Loucy (cell line): ENCODE results near the gene CALCR.

ENCODE experiments used
- H2AFZ ChIP-seq: fragments of 200-600 bp; sonication (generic); 2 replicates; pipeline ENCODE4 v1.6.0; 2016; ENCODE audit warnings: antibody characterized with exemption, mild to moderate bottlenecking, low read length, moderate library complexity
- H3F3A ChIP-seq: fragments of 200-600 bp; 2 replicates; pipeline ENCODE4 v1.6.0; 2016; ENCODE audit warnings: antibody characterized with exemption, low read depth, mild to moderate bottlenecking
- H3K27me3 ChIP-seq: fragments of 200-600 bp; sonication (generic); 2 replicates; pipeline ENCODE4 v1.6.1; 2014; ENCODE audit warnings: low read length, mild to moderate bottlenecking; ENCODE audit not compliant: insufficient read depth, poor library complexity, severe bottlenecking
- H3K36me3 ChIP-seq: fragments of 200-600 bp; sonication (generic); 2 replicates; pipeline ENCODE4 v1.6.1; 2016; ENCODE audit warnings: low read length; ENCODE audit not compliant: insufficient read depth
- H3K4me1 ChIP-seq: fragments of 200-600 bp; sonication (generic); 2 replicates; pipeline ENCODE4 v1.5.1; 2014; ENCODE audit warnings: low read length, mild to moderate bottlenecking; ENCODE audit not compliant: insufficient read depth, poor library complexity, severe bottlenecking
- H3K4me2 ChIP-seq: fragments of 200-600 bp; sonication (generic); 2 replicates; pipeline ENCODE4 v1.6.0; 2014; ENCODE audit warnings: antibody characterized with exemption, low read length, low read depth, mild to moderate bottlenecking; ENCODE audit not compliant: poor library complexity, severe bottlenecking
- H3K4me3 ChIP-seq: fragments of 200-600 bp; sonication (generic); 2 replicates; pipeline ENCODE4 v1.5.1; 2014; ENCODE audit warnings: low read length, mild to moderate bottlenecking, mixed read lengths; ENCODE audit not compliant: poor library complexity, severe bottlenecking
- H3K79me2 ChIP-seq: fragments of 200-600 bp; sonication (generic); 2 replicates; pipeline ENCODE4 v1.6.1; 2014; ENCODE audit warnings: low read length; ENCODE audit not compliant: insufficient read depth
- H3K9ac ChIP-seq: fragments of 200-600 bp; sonication (generic); 2 replicates; pipeline ENCODE4 v1.6.0; 2014; ENCODE audit warnings: mild to moderate bottlenecking, low read depth, low read length, moderate library complexity; ENCODE audit not compliant: poor library complexity, severe bottlenecking
- H3K9me2 ChIP-seq: fragments of 200-600 bp; sonication (generic); replicated peaks from 2 replicates; pipeline ENCODE4 v1.6.1; 2016; ENCODE audit warnings: low read depth, low read length, mixed read lengths
- H3K9me3 ChIP-seq: fragments of 200-600 bp; sonication (generic); 2 replicates; pipeline ENCODE4 v1.6.1; 2014; ENCODE audit warnings: mild to moderate bottlenecking, antibody characterized with exemption, low read length, low read depth; ENCODE audit not compliant: insufficient read depth
- H4K20me1 ChIP-seq: fragments of 200-600 bp; sonication (generic); 2 replicates; pipeline ENCODE4 v1.6.0; 2014; ENCODE audit warnings: antibody characterized with exemption, low read length, mild to moderate bottlenecking; ENCODE audit not compliant: insufficient read depth, poor library complexity, severe bottlenecking
- EZH2phosphoT487 ChIP-seq: fragments of 200-600 bp; IDR thresholded peaks from 2 replicates; pipeline ENCODE4 v1.6.1; 2018; ENCODE audit warnings: antibody characterized with exemption, mild to moderate bottlenecking, moderate library complexity, borderline replicate concordance
- TF ChIP-seq, protein P1 (sequence below): fragments of 200-600 bp; sonication (generic); conservative IDR thresholded peaks from 2 replicates; pipeline ENCODE4 v1.5.1; 2014; ENCODE audit warnings: mild to moderate bottlenecking, antibody characterized with exemption, low read length

CALCR gene

GRCh38 chr7:93453262-93453661, 121.3 kb downstream of the CALCR start:
- Histone ChIP-seq H3K27me3 (peaks cover 28% of the 10 kb centered on the region), H3K4me3 (no peak overlapping the region), H3K4me1 (no peaks in the 10 kb centered on the region), H3K9me2 (no peaks in the 10 kb centered on the region), H3K36me3 (no peaks in the 10 kb centered on the region), H4K20me1 (no peaks in the 10 kb centered on the region), H3F3A (no peaks in the 10 kb centered on the region), H2AFZ (no peak overlapping the region), H3K9ac (no peak overlapping the region), H3K4me2 (no peak overlapping the region), H3K79me2 (no peaks in the 10 kb centered on the region), H3K9me3 (no peaks in the 10 kb centered on the region)
- TF ChIP-seq, protein P1, sequence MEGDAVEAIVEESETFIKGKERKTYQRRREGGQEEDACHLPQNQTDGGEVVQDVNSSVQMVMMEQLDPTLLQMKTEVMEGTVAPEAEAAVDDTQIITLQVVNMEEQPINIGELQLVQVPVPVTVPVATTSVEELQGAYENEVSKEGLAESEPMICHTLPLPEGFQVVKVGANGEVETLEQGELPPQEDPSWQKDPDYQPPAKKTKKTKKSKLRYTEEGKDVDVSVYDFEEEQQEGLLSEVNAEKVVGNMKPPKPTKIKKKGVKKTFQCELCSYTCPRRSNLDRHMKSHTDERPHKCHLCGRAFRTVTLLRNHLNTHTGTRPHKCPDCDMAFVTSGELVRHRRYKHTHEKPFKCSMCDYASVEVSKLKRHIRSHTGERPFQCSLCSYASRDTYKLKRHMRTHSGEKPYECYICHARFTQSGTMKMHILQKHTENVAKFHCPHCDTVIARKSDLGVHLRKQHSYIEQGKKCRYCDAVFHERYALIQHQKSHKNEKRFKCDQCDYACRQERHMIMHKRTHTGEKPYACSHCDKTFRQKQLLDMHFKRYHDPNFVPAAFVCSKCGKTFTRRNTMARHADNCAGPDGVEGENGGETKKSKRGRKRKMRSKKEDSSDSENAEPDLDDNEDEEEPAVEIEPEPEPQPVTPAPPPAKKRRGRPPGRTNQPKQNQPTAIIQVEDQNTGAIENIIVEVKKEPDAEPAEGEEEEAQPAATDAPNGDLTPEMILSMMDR, result no peak
- no peak for TF ChIP-seq EZH2phosphoT487

GRCh38 chr7:93448176-93448575, 126.3 kb downstream of the CALCR start:
- H3K4me2 ChIP-seq, result no peak overlapping the region
- H3K4me3 ChIP-seq, result no peak overlapping the region
- no peak overlapping the region for H3K9ac ChIP-seq
- H3K9me2 ChIP-seq, result no peaks in the 10 kb centered on the region
- no peaks in the 10 kb centered on the region for H3F3A ChIP-seq
- H3K4me1 ChIP-seq, result no peaks in the 10 kb centered on the region
- no peak overlapping the region for H2AFZ ChIP-seq
- peaks cover 38% of the 10 kb centered on the region for H3K27me3 ChIP-seq
- H3K36me3 ChIP-seq, result no peaks in the 10 kb centered on the region
- no peaks in the 10 kb centered on the region for H4K20me1 ChIP-seq
- H3K9me3 ChIP-seq, result no peaks in the 10 kb centered on the region
- TF ChIP-seq, protein P1, result no peak
- no peak for TF ChIP-seq EZH2phosphoT487
- no peaks in the 10 kb centered on the region for H3K79me2 ChIP-seq

- no peaks in the 10 kb centered on the region for H3K79me2 ChIP-seq
- H2AFZ ChIP-seq, result no peak overlapping the region
- no peaks in the 10 kb centered on the region for H3K9me2 ChIP-seq
- H3K4me3 ChIP-seq, result no peak overlapping the region
- H3K9ac ChIP-seq, result no peak overlapping the region
- H3K36me3 ChIP-seq, result no peaks in the 10 kb centered on the region
- no peaks in the 10 kb centered on the region for H3K4me1 ChIP-seq
- H4K20me1 ChIP-seq, result no peaks in the 10 kb centered on the region
- H3K27me3 ChIP-seq, result peaks cover 34% of the 10 kb centered on the region
- no peak overlapping the region for H3K4me2 ChIP-seq
- H3K9me3 ChIP-seq, result no peaks in the 10 kb centered on the region
- H3F3A ChIP-seq, result no peaks in the 10 kb centered on the region
- TF ChIP-seq, protein P1, result no peak
- TF ChIP-seq EZH2phosphoT487, result no peak
Observed at GRCh38 chr7:93447509-93447908, 127.0 kb downstream of the CALCR start.
